Dedifferentiated amniotic fluid mesenchymal stem cell (primary cell): ENCODE results near the gene TMEM132C.

Experiments
- DNase-seq: peaks from one replicate; pipeline ENCODE4 v3.0.0-alpha.2; 2016; ENCODE audit errors: extremely low spot score

Gene TMEM132C

DNA sequence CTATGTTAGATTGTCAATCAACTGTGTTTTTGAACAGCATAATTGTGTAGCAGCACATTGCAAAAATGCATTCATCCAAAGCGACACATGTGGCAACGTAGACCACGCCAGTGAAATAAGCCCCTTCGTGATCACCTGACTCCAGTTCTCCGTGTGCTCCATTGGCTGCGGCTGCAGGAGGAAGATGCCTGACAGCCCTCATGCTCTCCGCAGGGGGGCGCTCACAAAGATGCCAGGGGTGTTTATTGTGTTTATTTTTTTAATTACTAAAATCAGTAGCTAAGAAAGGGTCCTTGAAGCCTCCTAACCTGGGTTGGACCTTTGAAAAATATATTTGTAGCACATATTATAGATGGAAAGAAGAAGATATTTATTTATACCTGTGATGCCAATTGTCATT is 440.5 kb downstream of the TMEM132C start:
- DNase-seq = no peak

DNA sequence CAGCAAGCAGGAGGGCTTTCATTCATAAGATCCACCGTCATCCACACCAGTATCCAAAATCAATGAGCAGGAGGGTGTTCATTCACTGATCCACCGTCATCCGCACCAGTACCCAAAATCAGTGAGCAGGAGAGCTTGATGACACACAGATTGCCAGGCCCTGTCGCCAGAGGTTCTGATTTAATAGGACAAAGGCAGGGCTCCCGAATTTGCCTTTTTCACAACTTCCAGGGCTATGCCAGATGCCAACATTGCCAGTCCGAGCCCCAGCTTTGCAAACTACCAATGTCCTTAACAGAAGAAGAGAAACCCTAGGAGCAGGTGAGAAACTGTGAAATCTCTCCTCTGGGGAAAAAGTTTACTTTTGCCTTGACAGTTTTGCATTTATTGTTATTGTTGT is 441.8 kb downstream of the TMEM132C start:
- no peak for DNase-seq

DNA sequence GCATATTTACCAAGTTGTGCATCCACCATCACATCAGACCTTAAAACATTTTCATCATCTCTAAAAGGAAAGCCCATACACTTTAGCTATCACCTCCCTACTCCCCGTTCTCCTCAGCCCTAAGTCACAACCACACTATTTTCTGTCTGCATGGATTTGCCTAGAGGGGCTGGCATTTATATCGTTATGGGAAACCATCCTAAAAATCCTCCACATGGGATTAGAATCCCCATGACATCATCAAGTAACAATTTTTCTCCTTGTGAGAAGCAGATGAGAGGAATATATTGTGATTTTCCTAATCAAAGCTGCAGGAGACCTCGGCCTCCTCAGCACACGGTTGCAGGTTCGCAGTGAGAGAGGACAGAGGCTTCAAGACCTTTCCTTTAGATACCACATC is 442.7 kb downstream of the TMEM132C start:
- no peak for DNase-seq

DNA sequence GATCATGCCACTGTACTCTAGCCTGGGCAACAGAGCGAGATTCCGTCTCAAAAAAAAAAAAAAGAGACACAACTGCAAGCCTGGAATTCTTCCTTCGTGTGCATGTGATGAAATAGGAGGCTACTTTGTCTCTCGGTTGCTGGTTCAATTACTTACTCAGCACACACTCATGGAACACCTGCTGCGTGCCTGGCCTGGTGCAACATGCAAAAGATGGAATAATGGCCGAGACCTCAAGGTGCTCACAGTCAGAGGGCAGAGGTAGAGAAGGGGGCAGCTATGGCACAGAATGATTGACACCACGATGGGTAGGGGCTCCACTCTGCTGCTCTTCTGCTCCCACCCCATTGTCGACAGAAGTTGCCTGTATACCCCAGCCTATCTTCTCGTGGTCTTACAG is 444.5 kb downstream of the TMEM132C start:
- no peak for DNase-seq

DNA sequence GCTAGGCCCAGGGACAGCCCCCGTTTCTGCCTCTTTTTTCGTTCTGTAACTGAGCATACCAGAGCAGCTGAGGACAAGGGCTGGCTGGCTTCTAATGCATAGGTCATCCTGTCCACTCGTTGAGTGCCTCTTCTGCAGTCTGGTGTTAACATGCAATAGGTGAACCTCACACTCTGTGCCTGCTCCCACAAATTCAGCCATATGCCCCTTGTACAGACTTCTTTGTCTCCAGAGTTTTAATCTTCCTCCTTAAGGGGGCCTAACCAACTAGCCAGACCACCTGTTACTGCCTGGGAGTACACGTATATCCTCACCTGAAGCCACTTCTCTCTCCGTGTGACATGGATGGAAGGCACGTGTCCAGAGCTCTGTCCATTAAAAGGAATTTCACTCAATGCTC is 445.7 kb downstream of the TMEM132C start:
- no peak for DNase-seq

DNA sequence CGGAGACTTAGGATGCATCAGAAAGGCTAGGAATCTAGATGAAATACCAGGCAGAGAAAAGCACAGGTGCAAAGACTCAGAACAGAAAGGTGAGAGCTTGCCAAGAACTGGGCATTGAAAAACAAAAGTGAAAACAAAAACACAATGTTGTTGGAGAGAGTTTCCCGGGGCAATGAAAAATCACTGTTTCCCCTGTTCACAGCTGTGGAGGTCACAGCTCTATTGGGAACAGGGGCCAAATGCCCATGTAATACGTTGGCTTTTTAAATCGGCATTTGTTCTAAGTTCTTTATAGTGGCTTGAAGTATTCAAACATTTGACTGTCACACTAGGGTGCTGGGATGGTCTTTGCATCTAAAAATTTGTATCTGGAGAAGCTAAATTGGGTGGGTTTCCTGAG is 448.5 kb downstream of the TMEM132C start:
- DNase-seq = no peak

DNA sequence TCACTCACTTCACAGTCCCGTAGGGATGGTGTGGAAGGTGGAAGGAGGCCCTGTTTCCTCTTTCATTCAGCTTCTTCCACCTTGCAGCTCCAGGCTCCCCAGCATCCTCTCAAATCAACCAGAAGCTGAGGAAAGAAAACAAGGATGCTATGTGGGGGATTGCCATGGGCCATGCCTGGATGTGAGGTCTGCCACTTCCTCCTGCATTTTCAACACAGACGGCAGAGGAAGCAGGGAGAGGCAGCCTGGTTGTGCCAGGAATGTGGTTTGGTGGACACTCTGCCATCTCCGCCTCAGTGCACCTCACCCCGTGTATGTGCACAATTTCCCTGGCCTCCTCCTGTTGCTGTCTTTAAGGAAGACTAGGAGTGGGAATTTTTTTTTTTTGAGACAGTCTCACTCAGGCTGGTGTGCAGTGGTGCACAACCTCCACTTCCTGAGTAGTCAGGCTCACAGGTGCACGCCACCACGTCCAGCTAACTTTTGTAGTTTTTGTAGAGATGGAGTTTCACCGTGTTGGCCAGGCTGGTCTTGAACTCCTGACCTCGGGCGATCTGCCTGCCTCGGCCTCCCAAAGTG is 457.6 kb downstream of the TMEM132C start:
- no peak for DNase-seq

DNA sequence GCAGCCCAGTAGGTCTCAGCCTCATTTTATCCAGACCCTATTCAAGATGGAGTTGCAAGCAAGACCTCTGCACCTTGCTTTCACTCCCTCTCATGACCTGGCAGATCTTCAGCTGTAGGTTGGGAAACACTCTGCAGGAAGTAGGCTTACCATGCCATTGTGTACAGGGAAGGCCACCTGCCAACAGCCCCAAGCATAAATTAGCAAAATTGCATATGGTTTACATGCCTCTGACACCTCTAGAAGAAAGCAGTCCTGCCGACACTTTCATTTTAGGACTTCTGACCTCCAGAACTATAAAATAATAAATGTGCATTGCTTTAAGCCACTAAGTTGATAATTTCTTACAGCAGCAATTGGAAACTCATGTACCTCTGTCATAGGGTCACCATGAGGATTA is 459.9 kb downstream of the TMEM132C start:
- no peak for DNase-seq

DNA sequence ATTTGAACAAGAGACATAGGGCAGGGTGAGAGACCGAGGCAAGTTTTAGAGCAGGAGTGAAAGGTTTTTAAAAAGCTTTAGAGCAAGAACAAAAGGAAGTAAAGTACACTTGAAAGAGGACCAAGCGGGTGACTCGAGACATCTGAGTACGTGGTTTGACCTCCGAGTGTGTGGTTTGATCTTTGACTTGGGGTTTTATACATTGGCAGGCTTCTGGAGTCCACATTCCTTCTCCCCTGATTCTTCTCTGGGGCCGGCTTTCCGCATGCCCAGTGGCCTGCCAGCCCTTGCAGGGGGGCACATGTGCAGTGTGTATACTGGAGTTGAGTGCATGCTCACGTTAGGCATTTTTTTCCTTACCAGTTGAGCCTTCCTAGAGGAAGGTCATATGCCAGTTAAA is 460.5 kb downstream of the TMEM132C start:
- no peak for DNase-seq

DNA sequence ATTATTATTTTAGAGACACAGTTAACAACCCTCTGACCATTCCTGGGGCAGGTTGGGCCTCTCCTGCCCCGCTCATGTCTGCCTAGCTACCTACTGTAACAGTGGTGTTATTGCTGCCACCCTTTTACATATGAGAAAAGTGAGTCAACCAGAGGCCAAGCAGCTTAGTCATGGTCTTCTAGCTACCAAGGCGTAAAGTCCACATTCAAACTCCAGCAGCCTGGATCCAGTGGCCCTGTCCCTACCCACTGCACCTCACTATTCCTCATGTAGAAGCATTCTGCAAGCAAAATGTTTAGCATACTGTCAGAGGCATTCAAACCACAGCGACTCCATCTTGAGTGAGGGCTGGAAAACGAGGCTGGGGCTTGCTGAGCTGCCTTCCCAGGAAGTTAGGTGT is 461.0 kb downstream of the TMEM132C start:
- DNase-seq = no peak

DNA sequence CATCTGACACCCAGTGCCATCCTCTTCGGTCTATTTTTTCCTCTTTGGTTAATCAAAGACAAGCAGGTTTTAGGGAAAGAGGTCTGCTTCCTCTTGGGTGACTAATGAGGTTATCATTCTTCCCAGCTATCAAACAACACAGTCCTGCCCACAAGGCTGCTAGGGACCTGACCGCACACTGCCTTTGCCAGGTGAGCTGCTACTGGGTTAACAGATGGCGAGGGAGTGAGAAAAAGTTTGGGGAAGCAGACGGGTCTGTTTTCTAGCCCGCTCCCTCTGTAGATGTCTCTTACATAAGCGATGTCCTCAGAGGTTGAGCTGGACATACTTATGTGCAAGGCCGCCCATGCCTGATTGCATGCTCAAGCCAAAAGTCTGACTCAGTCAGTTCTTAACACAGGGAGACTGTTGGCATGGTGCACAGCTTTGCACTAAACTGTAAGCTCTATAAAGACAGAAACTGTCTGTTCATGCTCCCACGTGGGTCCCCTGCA is 462.7 kb downstream of the TMEM132C start:
- DNase-seq = no peak

DNA sequence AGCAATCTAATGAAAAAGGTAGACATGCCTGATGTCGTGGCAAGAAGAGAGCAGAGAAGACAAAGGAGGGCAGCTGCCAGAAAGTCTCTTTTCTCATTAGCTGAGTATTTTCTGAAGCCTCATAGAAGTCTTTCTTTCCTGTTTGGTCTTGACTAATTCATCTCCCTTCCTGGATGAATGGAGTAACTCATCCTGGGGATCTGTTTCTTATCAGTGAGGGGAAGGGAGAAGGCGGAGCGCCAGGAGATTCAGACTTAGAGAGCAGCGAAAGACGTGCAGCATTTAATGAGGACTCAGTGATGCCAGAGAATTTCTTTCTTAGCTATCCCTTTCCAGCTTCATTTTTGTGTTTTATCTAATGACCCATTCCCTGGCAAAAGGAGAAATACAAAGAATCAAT is 467.4 kb downstream of the TMEM132C start:
- DNase-seq = no peak

DNA sequence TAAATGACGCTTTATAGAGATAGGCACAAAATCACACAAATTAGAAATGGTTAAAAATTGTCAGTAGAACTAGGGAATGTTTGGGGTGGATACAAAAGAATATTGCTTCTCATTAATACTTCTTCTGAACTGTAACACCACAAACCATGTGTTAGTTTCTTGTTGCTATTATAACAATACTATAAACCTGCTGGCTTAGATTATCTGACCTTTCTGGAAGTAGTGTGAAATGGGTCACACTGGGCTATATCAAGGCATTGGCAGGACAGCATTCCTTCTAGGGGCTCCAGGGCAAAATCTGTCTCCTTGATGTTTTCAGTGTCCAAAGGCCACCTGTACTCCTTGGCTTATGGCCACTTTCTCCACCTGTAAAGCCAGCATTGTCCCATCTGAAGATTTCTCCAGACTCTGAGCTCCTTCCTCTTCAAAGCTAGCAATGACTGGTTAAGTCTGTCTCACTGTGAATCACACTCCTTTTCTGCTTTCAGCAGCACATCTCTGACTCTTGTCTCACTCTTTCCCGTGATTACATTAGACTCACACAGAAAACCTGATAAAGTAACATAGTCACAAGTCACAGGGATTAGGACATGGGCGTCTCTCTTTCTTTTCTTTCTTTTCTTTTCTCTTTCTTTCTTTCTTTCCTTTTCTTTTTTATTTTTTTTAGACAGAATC is 470.5 kb downstream of the TMEM132C start:
- no peak for DNase-seq

DNA sequence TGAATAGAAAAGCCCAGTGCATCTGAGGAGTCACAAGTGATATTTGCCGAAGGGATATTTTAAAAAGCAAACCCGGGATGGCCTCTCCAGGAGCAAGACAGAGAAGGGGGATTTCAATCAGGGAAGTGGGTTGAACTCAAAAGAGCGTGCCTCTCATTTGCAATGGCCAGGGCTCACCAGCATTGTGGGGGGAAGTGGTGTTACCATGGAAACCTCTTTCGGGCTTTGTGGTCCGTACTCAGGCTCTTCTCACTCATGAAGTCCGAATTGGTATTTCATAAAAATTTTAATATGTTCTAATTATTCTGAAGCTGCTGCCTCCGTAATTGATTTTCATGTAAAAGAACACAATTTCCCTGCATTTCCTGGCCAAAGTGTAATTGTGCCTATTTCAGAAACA is 476.9 kb downstream of the TMEM132C start:
- no peak for DNase-seq

DNA sequence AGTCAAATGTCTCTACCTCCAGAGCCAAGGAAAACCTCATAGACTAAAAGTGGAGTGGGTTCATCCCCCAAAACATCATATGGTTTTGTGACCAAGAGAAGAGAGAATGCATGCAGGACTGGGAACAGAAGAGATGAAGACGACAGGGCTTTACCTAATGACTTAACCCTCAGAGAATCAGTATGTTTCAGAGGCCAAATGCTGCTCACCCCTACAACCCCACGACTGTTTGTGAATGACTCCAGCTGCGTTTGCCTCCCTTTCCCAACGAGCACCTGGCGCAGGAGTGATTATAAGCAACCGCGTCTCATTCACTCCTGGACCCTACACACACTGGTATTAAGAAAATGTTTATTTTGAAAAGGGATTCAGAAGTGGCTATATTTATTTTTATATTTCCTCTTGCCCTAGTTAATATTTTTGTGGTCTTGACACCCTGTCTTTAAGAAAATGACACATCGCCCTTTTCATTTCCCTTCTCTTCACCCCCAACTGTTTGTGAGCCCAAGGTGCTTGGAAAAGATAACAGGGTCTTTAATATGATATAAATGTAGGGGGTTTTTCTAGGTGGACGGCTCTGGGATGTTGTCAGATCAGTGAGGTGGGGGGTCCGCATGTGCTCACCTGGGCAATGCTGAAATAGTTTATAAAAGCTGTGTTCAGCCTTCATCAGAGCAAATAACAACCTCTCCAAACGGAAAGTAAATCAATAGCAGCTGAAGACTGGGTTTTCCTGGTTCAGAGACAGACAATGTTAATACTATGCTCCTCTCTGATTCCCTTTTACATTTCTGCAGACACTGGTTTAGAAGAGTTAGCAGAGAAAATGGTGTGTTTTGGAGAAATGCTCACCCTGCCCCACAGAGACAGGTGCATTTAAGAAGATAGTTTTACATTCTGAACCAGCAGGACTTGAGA is 479.1 kb downstream of the TMEM132C start:
- DNase-seq = no peak

DNA sequence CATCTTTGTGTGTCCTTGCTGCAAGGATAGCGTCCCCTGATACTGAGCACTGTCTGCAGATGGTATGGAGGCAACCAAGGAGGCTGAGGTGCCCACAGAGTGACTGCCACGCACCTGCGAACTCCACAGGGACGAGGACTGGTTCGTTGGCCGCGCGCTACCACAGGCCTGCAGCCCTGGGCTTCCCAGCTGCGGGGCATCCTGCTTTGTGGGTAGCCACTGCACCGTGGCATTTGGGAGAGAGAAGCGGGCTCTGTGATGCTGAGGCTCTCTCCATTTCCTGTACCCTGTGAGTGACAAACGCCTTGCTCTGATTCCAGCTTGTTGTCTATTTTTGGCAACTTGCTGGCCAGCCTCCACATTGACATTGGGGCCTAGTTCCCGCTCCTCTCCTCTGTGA is 480.5 kb downstream of the TMEM132C start:
- no peak for DNase-seq

DNA sequence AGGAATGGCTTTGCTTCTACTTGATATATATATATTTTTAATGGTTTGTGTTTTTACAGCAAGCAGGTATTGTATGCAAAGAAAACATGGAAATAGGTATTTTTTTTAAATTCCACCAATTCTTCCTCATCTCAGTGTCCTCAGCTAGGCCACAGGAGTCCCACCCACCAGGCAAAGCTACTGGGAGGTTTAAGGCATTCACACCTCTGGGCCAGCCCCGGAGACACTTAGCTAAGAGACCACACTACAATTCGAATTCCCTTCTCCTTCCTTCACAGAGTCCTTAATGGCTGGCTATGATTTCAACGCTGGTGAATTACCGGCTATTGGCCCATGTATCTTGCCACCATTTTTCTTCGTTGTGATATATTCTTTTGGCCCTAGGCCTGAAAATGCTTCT is 485.4 kb downstream of the TMEM132C start:
- DNase-seq = no peak

DNA sequence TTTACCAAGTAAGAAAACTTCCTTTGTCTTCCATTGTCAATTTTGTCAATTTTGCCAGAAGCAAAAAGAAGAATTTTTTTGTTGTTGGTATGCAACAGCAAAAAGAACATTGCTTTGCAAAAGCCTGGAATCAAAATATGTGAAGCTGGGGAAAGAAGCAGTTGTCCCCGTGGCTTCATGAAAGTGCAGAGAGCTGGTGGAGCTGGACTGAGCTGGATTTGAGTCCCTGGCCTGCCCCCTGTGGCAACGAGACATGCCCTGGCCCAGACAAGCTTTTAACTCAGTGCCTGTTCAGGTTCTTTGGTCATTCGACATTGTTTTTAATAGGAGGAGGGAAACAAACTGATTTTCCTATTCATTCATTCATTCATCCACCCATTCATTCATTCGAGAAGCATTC is 486.5 kb downstream of the TMEM132C start:
- no peak for DNase-seq

DNA sequence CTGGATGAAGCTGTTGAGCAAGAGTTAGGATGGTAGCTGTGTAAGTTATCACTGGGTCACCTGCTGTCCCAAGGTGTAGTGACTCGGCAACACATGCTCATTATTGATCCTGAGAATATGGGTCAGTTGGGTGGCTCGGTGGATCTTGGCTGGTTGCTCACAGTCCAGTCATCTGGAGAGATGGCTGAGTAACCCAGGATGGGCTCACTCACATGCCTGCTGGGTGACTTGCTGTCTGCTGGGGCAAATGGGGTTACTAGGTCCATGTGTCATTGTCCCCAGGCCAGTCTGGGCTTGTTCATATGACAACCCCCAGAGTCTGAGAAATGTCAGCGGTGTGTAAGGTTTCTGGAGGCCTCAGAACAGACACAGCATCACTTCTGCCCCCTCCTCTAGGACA is 487.3 kb downstream of the TMEM132C start:
- DNase-seq = no peak

DNA sequence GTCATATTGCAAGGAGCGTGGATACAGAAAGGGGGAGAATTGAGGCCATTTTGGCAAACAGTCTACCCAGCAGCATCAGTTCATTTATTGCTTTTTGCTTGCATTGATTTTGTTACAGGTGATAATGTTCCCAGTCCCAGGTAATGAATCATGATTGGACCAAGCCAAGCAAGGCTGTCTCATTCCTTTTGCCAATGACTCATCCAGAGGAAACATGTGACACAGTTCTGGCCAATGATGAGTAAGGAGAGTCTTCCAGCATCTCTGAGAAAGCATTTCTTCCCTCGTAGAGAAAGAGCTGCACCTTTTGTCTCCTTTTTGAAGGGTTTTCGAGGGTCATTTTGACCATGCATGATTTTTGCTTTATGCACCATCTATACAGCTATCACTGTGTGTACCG is 488.6 kb downstream of the TMEM132C start:
- DNase-seq = no peak
